MCF 10A (cell line): Measurements from ENCODE around the gene RIC3. TPM values are rescaled to one million over a fixed set of nuclear protein-coding genes. Genes with fewer than 3 reads are reported as not detected.

Source experiments
- BruUV-seq: library from RNA; stranded (reverse); fragments of 400-500 nt; replicated peaks from 2 replicates; lab custom pipeline; 2021; lab: Mats Ljungman, UMichigan
- CTCF ChIA-PET: fragments of 300-600 bp; sonication (Branson Sonifier 250); formaldehyde crosslinking; extraction: SDS; loops from one replicate; lab custom pipeline; 2021; ENCODE audit warnings: antibody characterized with exemption, inconsistent platforms; lab: Yijun Ruan, JAX
- POLR2A ChIA-PET: fragments of 300-600, 350-650 bp; sonication (Branson Sonifier 250); formaldehyde crosslinking; extraction: SDS; loops from one replicate; lab custom pipeline; 2020; ENCODE audit warnings: antibody characterized with exemption, inconsistent platforms; lab: Yijun Ruan, JAX
- DNase-seq: peaks from one replicate; pipeline ENCODE4 v3.0.0-alpha.2; 2018; ENCODE audit not compliant: unreplicated experiment
- H3K27ac Mint-ChIP-seq: one replicate; pipeline ENCODE4 v1.8.0; 2022; ENCODE audit warnings: mild to moderate bottlenecking, low read depth, mixed read lengths; ENCODE audit not compliant: unreplicated experiment
- H3K27me3 Mint-ChIP-seq: one replicate; pipeline ENCODE4 v1.8.0; 2022; ENCODE audit warnings: mixed read lengths; ENCODE audit not compliant: insufficient read depth, unreplicated experiment
- H3K36me3 Mint-ChIP-seq: one replicate; pipeline ENCODE4 v1.8.0; 2022; ENCODE audit warnings: mild to moderate bottlenecking, moderate library complexity, mixed read lengths; ENCODE audit not compliant: insufficient read depth, unreplicated experiment
- H3K4me1 Mint-ChIP-seq: one replicate; pipeline ENCODE4 v1.8.0; 2022; ENCODE audit warnings: mixed read lengths; ENCODE audit not compliant: insufficient read depth, unreplicated experiment
- H3K4me3 Mint-ChIP-seq: one replicate; pipeline ENCODE4 v1.8.0; 2022; ENCODE audit warnings: mild to moderate bottlenecking, moderate library complexity, mixed read lengths; ENCODE audit not compliant: unreplicated experiment
- H3K9me3 Mint-ChIP-seq: one replicate; pipeline ENCODE4 v1.8.0; 2022; ENCODE audit warnings: mixed read lengths; ENCODE audit not compliant: unreplicated experiment
- intact Hi-C: fragments of 100-400 bp; cut with micrococcal nuclease; formaldehyde crosslinking; loops from 2 replicates; pipeline ENCODE4 v1.14.1; 2022
- total RNA-seq: library from RNA; stranded (reverse); gene quantifications from 2 replicates; pipeline ENCODE4 v1.2.3, GENCODE V29; 2022
- TF ChIP-seq, protein P1 (sequence below): fragments of 200-600 bp; IDR thresholded peaks from one replicate; pipeline ENCODE4 v1.8.0; 2022; ENCODE audit warnings: antibody characterized with exemption, mild to moderate bottlenecking; ENCODE audit not compliant: unreplicated experiment

Gene RIC3
- total RNA-seq, 1 experiment from 2014 or later = 0.65 TPM

GRCh38 chr11:8111636-8112035 is 57.2 kb downstream of the RIC3 start:
- H3K4me1 Mint-ChIP-seq = no peaks in the 10 kb centered on the region
- H3K36me3 Mint-ChIP-seq = no peaks in the 10 kb centered on the region
- POLR2A ChIA-PET = no interaction called here
- DNase-seq = no peak
- H3K27me3 Mint-ChIP-seq = no peaks in the 10 kb centered on the region
- intact Hi-C loops = no loop called here
- H3K27ac Mint-ChIP-seq = no peak overlapping the region
- H3K4me3 Mint-ChIP-seq = no peak overlapping the region
- TF ChIP-seq, protein P1, sequence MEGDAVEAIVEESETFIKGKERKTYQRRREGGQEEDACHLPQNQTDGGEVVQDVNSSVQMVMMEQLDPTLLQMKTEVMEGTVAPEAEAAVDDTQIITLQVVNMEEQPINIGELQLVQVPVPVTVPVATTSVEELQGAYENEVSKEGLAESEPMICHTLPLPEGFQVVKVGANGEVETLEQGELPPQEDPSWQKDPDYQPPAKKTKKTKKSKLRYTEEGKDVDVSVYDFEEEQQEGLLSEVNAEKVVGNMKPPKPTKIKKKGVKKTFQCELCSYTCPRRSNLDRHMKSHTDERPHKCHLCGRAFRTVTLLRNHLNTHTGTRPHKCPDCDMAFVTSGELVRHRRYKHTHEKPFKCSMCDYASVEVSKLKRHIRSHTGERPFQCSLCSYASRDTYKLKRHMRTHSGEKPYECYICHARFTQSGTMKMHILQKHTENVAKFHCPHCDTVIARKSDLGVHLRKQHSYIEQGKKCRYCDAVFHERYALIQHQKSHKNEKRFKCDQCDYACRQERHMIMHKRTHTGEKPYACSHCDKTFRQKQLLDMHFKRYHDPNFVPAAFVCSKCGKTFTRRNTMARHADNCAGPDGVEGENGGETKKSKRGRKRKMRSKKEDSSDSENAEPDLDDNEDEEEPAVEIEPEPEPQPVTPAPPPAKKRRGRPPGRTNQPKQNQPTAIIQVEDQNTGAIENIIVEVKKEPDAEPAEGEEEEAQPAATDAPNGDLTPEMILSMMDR = no peak
- peaks cover 10% of the 10 kb centered on the region for H3K9me3 Mint-ChIP-seq
- no TSS peak for BruUV-seq
- CTCF ChIA-PET = interaction anchor here (1.0 to 6.8 kb wide), 3 partner anchors 9 to 78 kb away, joined by 5 to 129 read pairs (median 23); no protein-coding TSS in a partner anchor

DNA sequence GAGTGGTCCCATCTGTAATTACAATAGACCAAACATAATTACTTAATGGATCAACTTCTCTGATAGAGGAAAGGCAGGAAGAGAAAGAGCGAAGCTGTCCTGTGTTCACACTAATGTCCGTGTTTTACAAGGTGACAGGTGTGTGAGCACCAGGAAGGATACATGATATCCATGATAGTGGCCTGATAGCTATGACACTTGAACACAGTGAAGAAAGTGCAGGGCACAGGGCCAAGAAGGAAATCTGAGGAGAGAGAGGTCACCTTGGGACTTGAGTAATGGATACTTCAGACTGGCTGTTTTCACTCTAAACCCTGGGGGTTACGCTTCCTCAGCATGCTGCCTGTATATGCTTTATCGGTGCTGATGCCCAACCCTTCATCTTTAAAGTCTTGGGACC is 58.4 kb downstream of the RIC3 start:
- Mint-ChIP-seq H3K27ac (no peak overlapping the region), H3K36me3 (no peaks in the 10 kb centered on the region), H3K4me3 (no peak overlapping the region), H3K4me1 (no peaks in the 10 kb centered on the region), H3K9me3 (peaks cover 10% of the 10 kb centered on the region), H3K27me3 (no peaks in the 10 kb centered on the region)
- ChIA-PET CTCF (interaction anchor here (0.8 to 6.8 kb wide), 4 partner anchors 12 to 104 kb away, joined by 4 to 129 read pairs (median 17); no protein-coding TSS in a partner anchor), POLR2A (no interaction called here)
- DNase-seq = no peak
- no TSS peak for BruUV-seq
- TF ChIP-seq, protein P1 = no peak
- intact Hi-C loops = no loop called here

- no TSS peak for BruUV-seq
- H3K4me3 Mint-ChIP-seq = no peak overlapping the region
- H3K4me1 Mint-ChIP-seq = no peaks in the 10 kb centered on the region
- CTCF ChIA-PET = interaction anchor here (1.6 to 6.8 kb wide), 3 partner anchors 11 to 103 kb away, joined by 11 to 129 read pairs (median 23); no protein-coding TSS in a partner anchor
- no peak for DNase-seq
- POLR2A ChIA-PET = no interaction called here
- no peak overlapping the region for H3K27ac Mint-ChIP-seq
- H3K27me3 Mint-ChIP-seq = no peaks in the 10 kb centered on the region
- H3K36me3 Mint-ChIP-seq = no peaks in the 10 kb centered on the region
- intact Hi-C loops = no loop called here
- H3K9me3 Mint-ChIP-seq = peaks cover 3% of the 10 kb centered on the region
- TF ChIP-seq, protein P1 = no peak
Observed at GRCh38 chr11:8109675-8110074, 59.1 kb downstream of the RIC3 start.

DNA sequence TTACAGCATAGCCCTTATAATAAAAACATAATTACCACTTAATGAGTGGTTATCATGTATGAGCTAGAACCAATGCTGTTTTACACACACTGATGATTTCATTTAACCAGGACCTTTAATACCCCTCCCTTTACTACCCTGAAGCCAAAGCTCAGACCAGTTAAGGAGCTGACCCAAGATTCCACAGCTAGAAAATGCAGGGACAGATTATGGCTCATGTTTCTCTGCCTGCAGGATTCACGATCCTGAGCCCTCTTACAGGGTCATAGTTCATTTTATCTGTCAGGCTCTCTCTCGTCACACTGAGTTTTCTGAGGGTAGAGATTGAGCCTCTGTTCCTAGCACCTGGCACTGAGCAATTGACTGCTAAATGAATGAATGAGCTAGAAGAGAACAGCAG is 60.4 kb downstream of the RIC3 start:
- TF ChIP-seq, protein P1 = no peak
- DNase-seq = no peak
- H3K27ac Mint-ChIP-seq = no peak overlapping the region
- H3K4me3 Mint-ChIP-seq = no peak overlapping the region
- no peaks in the 10 kb centered on the region for H3K36me3 Mint-ChIP-seq
- no TSS peak for BruUV-seq
- POLR2A ChIA-PET = interaction anchor here (0.7 kb wide), 1 partner anchor 15 kb away, joined by 5 read pairs; no protein-coding TSS in a partner anchor
- no peaks in the 10 kb centered on the region for H3K4me1 Mint-ChIP-seq
- H3K9me3 Mint-ChIP-seq = no peaks in the 10 kb centered on the region
- intact Hi-C loops = no loop called here
- CTCF ChIA-PET = interaction anchor here (0.6 to 6.8 kb wide), 4 partner anchors 10 to 102 kb away, joined by 3 to 129 read pairs (median 20); no protein-coding TSS in a partner anchor
- no peaks in the 10 kb centered on the region for H3K27me3 Mint-ChIP-seq
